ENCODE data around the gene RBFOX1. TPM values are rescaled to one million over a fixed set of nuclear protein-coding genes. Genes with fewer than 3 reads are reported as not detected.

The RBFOX1 gene
- polyA plus RNA-seq, 1 experiment: not detected

GRCh38 chr16:7330709-7331108, 1.9 kb upstream of the RBFOX1 start:
- CTCF ChIA-PET: no interaction called here
- POLR2A ChIA-PET: no interaction called here
- no peak for TF ChIP-seq CTCF (IDR thresholded peaks at IDR 0.05; ENCODE audit: low read depth, low read length)
- no peak for DNase-seq (ENCODE audit: low read depth, low spot score)
- Histone ChIP-seq H3K27ac (ENCODE audit: low read depth, low read length) (no peak overlapping the region), H3K27me3 (ENCODE audit: control insufficient read depth, insufficient read depth, low read length) (no peaks in the 10 kb centered on the region), H3K4me3 (ENCODE audit: low read depth, low read length) (no peak overlapping the region), H3K9me3 (ENCODE audit: control insufficient read depth, insufficient read depth, low read length) (peaks cover 9% of the 10 kb centered on the region; the same call in 1 of the 2 replicates)

GRCh38 chr16:7331997-7332396, 648 bp upstream of the RBFOX1 start:
- H3K27me3 ChIP-seq (ENCODE audit: control insufficient read depth, insufficient read depth, low read length): no peaks in the 10 kb centered on the region
- peaks cover 5% of the 10 kb centered on the region; the same call in 1 of the 2 replicates for H3K9me3 ChIP-seq (ENCODE audit: control insufficient read depth, insufficient read depth, low read length)
- no peak overlapping the region for H3K27ac ChIP-seq (ENCODE audit: low read depth, low read length)
- CTCF ChIA-PET: no interaction called here
- H3K4me3 ChIP-seq (ENCODE audit: low read depth, low read length): no peak overlapping the region
- POLR2A ChIA-PET: no interaction called here
- no peak for DNase-seq (ENCODE audit: low read depth, low spot score)
- no peak for TF ChIP-seq CTCF (IDR thresholded peaks at IDR 0.05; ENCODE audit: low read depth, low read length)

GRCh38 chr16:7333180-7333725, 608 bp downstream of the RBFOX1 start:
- no peaks in the 10 kb centered on the region for H3K27me3 ChIP-seq (ENCODE audit: control insufficient read depth, insufficient read depth, low read length)
- H3K9me3 ChIP-seq (ENCODE audit: control insufficient read depth, insufficient read depth, low read length): no peaks in the 10 kb centered on the region; the same call in 1 of the 2 replicates
- CTCF ChIA-PET: no interaction called here
- DNase-seq (ENCODE audit: low read depth, low spot score): no peak
- no peak overlapping the region for H3K4me3 ChIP-seq (ENCODE audit: low read depth, low read length)
- no peak overlapping the region for H3K27ac ChIP-seq (ENCODE audit: low read depth, low read length)
- POLR2A ChIA-PET: no interaction called here
- no peak for TF ChIP-seq CTCF (IDR thresholded peaks at IDR 0.05; ENCODE audit: low read depth, low read length)

- no peak overlapping the region for H3K4me3 ChIP-seq (ENCODE audit: low read depth, low read length)
- ChIA-PET POLR2A (no interaction called here), CTCF (no interaction called here)
- no peaks in the 10 kb centered on the region for H3K27me3 ChIP-seq (ENCODE audit: control insufficient read depth, insufficient read depth, low read length)
- H3K27ac ChIP-seq (ENCODE audit: low read depth, low read length): no peak overlapping the region
- H3K9me3 ChIP-seq (ENCODE audit: control insufficient read depth, insufficient read depth, low read length): no peaks in the 10 kb centered on the region; the same call in none of the 2 replicates
- DNase-seq (ENCODE audit: low read depth, low spot score): no peak
- no peak for TF ChIP-seq CTCF (IDR thresholded peaks at IDR 0.05; ENCODE audit: low read depth, low read length)
Measured at GRCh38 chr16:7334801-7335560, 2.3 kb downstream of the RBFOX1 start.

- no peak for DNase-seq (ENCODE audit: low read depth, low spot score)
- no peak for TF ChIP-seq CTCF (IDR thresholded peaks at IDR 0.05; ENCODE audit: low read depth, low read length)
- Histone ChIP-seq H3K27ac (ENCODE audit: low read depth, low read length) (no peak overlapping the region), H3K27me3 (ENCODE audit: control insufficient read depth, insufficient read depth, low read length) (no peaks in the 10 kb centered on the region), H3K4me3 (ENCODE audit: low read depth, low read length) (no peak overlapping the region), H3K9me3 (ENCODE audit: control insufficient read depth, insufficient read depth, low read length) (no peaks in the 10 kb centered on the region; the same call in none of the 2 replicates)
- ChIA-PET CTCF (no interaction called here), POLR2A (no interaction called here)
Measured at GRCh38 chr16:7335991-7336634, 3.5 kb downstream of the RBFOX1 start.
